WTC11 (cell line): ENCODE results near the gene OSBP2. TPM values are rescaled to one million over a fixed set of nuclear protein-coding genes. Genes with fewer than 3 reads are reported as not detected.

Experiments used
- ATAC-seq: fragments of 200-7000 bp; cut with Tn5 transposase; 2 replicates; pipeline ENCODE4 v1.10.0; 2021; ENCODE audit warnings: mild to moderate bottlenecking, moderate library complexity
- CTCF ChIA-PET: fragments of 300-600 bp; sonication (Branson Sonifier 250); formaldehyde crosslinking; loops from one replicate; lab custom pipeline; 2021; ENCODE audit warnings: antibody characterized with exemption; lab: Charles Lee
- POLR2A ChIA-PET: fragments of 350-600 bp; sonication (Branson Sonifier 250); formaldehyde crosslinking; loops from one replicate; lab custom pipeline; 2021; ENCODE audit warnings: antibody characterized with exemption; lab: Charles Lee
- DNase-seq: peaks from one replicate; pipeline ENCODE4 v3.0.0; 2021; ENCODE audit warnings: low spot score
- H3K27ac Mint-ChIP-seq: 2 replicates; pipeline ENCODE4 v1.8.0; 2021; ENCODE audit warnings: mixed read lengths
- H3K27me3 Mint-ChIP-seq: 2 replicates; pipeline ENCODE4 v1.8.0; 2021; ENCODE audit warnings: low read depth, mild to moderate bottlenecking, moderate library complexity, mixed read lengths
- H3K36me3 Mint-ChIP-seq: 2 replicates; pipeline ENCODE4 v1.8.0; 2021; ENCODE audit warnings: mixed read lengths
- H3K4me1 Mint-ChIP-seq: 2 replicates; pipeline ENCODE4 v1.8.0; 2022; ENCODE audit warnings: mixed read lengths
- H3K4me3 Mint-ChIP-seq: 2 replicates; pipeline ENCODE4 v1.8.0; 2021; ENCODE audit warnings: mild to moderate bottlenecking, moderate library complexity, mixed read lengths
- H3K9me3 Mint-ChIP-seq: 2 replicates; pipeline ENCODE4 v1.8.0; 2021; ENCODE audit warnings: mixed read lengths
- GABPB1 ChIP-seq: sonication (generic); formaldehyde crosslinking; IDR thresholded peaks from 2 replicates; pipeline ENCODE4 v1.8.1; 2023; ENCODE audit warnings: mild to moderate bottlenecking, missing genetic modification reagents
- GRHL2 ChIP-seq: fragments of 250-450 bp; sonication (Bioruptor Pico); IDR thresholded peaks from 2 replicates; pipeline ENCODE4 v1.8.0; 2022; ENCODE audit warnings: mild to moderate bottlenecking, moderate library complexity; ENCODE audit not compliant: insufficient replicate concordance, severe bottlenecking
- JUN ChIP-seq: sonication (generic); formaldehyde crosslinking; IDR thresholded peaks from 2 replicates; pipeline ENCODE4 v1.8.0; 2023; ENCODE audit warnings: mild to moderate bottlenecking, missing genetic modification reagents
- MAX ChIP-seq: sonication (generic); formaldehyde crosslinking; IDR thresholded peaks from 2 replicates; pipeline ENCODE4 v1.8.0; 2022; ENCODE audit warnings: mild to moderate bottlenecking, missing genetic modification reagents
- NFATC4 ChIP-seq: fragments of 250-450 bp; sonication (Bioruptor Pico); IDR thresholded peaks from 2 replicates; pipeline ENCODE4 v1.9.0; 2021; ENCODE audit warnings: mild to moderate bottlenecking
- NR1H2 ChIP-seq: sonication (generic); formaldehyde crosslinking; IDR thresholded peaks from 2 replicates; pipeline ENCODE4 v1.9.0; 2021; ENCODE audit warnings: mild to moderate bottlenecking, moderate library complexity, missing genetic modification reagents
- SMAD3 ChIP-seq: sonication (generic); formaldehyde crosslinking; IDR thresholded peaks from 2 replicates; pipeline ENCODE4 v1.8.0; 2022; ENCODE audit warnings: missing genetic modification reagents, mild to moderate bottlenecking, borderline replicate concordance
- ZNF219 ChIP-seq: sonication (generic); formaldehyde crosslinking; IDR thresholded peaks from 2 replicates; pipeline ENCODE4 v1.8.0; 2023; ENCODE audit warnings: missing genetic modification reagents, mild to moderate bottlenecking, borderline replicate concordance
- ZNF263 ChIP-seq: sonication (generic); formaldehyde crosslinking; IDR thresholded peaks from 2 replicates; pipeline ENCODE4 v1.8.1; 2022; ENCODE audit warnings: low read depth, mild to moderate bottlenecking, moderate library complexity, missing genetic modification reagents
- total RNA-seq: library from RNA; stranded (reverse); gene quantifications from 3 replicates; pipeline ENCODE4 v1.2.3, GENCODE V29; 2021
- TF ChIP-seq, protein P1 (sequence below): sonication (generic); formaldehyde crosslinking; IDR thresholded peaks from 2 replicates; pipeline ENCODE4 v1.8.1; 2022; ENCODE audit warnings: low read depth, missing genetic modification reagents, borderline replicate concordance
- TF ChIP-seq, protein P2 (sequence below): sonication (generic); formaldehyde crosslinking; IDR thresholded peaks from 2 replicates; pipeline ENCODE4 v1.8.1; 2023; ENCODE audit warnings: mild to moderate bottlenecking, missing genetic modification reagents, moderate library complexity
- TF ChIP-seq, protein P3 (sequence below): fragments of 250-450 bp; sonication (Bioruptor Pico); IDR thresholded peaks from 2 replicates; pipeline ENCODE4 v1.9.0; 2021; ENCODE audit warnings: mild to moderate bottlenecking, borderline replicate concordance
- TF ChIP-seq, protein P4 (sequence below): sonication (generic); formaldehyde crosslinking; conservative IDR thresholded peaks from 2 replicates; pipeline ENCODE4 v1.8.1; 2023; ENCODE audit warnings: mild to moderate bottlenecking, low read depth, missing genetic modification reagents, moderate library complexity
- TF ChIP-seq, protein P5 (sequence below): fragments of 250-450 bp; sonication (Bioruptor Pico); IDR thresholded peaks from 2 replicates; pipeline ENCODE4 v2.1.2; 2022; ENCODE audit warnings: mild to moderate bottlenecking, moderate library complexity

The OSBP2 gene
- total RNA-seq, 1 experiment from 2014 or later: 4.1 TPM

GRCh38 chr22:30922151-30922611 lies 227.5 kb downstream of the OSBP2 start:
- Mint-ChIP-seq H3K27ac (no peak overlapping the region; the same call in 1 of the 2 replicates), H3K36me3 (peaks cover 32% of the 10 kb centered on the region), H3K4me3 (no peak overlapping the region), H3K4me1 (peaks cover 4% of the 10 kb centered on the region; the same call in 1 of the 2 replicates), H3K27me3 (no peaks in the 10 kb centered on the region), H3K9me3 (peaks cover 2% of the 10 kb centered on the region; the same call in 1 of the 2 replicates)
- CTCF ChIA-PET: interaction anchor here (0.7 to 2.7 kb wide), 10 partner anchors 26 to 287 kb away, joined by 3 to 15 read pairs (median 5); partner anchors contain the start of gene SMTN
- TF ChIP-seq GABPB1 (CRISPR knock-in tag): no peak
- TF ChIP-seq, protein P1, sequence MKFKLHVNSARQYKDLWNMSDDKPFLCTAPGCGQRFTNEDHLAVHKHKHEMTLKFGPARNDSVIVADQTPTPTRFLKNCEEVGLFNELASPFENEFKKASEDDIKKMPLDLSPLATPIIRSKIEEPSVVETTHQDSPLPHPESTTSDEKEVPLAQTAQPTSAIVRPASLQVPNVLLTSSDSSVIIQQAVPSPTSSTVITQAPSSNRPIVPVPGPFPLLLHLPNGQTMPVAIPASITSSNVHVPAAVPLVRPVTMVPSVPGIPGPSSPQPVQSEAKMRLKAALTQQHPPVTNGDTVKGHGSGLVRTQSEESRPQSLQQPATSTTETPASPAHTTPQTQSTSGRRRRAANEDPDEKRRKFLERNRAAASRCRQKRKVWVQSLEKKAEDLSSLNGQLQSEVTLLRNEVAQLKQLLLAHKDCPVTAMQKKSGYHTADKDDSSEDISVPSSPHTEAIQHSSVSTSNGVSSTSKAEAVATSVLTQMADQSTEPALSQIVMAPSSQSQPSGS (CRISPR knock-in tag): no peak
- no peak for ATAC-seq
- DNase-seq: no peak
- POLR2A ChIA-PET: interaction anchor here (0.7 to 1.5 kb wide), 4 partner anchors 47 to 944 kb away, joined by 3 read pairs; partner anchors contain the start of genes MORC2 and TUG1

GRCh38 chr22:30923168-30923900 lies 228.7 kb downstream of the OSBP2 start:
- H3K9me3 Mint-ChIP-seq: no peaks in the 10 kb centered on the region
- no peak for ATAC-seq
- CTCF ChIA-PET: interaction anchor here (0.7 to 2.7 kb wide), 7 partner anchors 32 to 288 kb away, joined by 3 to 11 read pairs (median 3); partner anchors contain the start of genes SLC35E4 and SMTN

More at GRCh38 chr22:30923168-30923900, 228.7 kb downstream of the OSBP2 start:
- Mint-ChIP-seq H3K27me3 (no peaks in the 10 kb centered on the region), H3K4me3 (no peak overlapping the region)
- POLR2A ChIA-PET: interaction anchor here (1.5 kb wide), 1 partner anchor 46 kb away, joined by 3 read pairs; the partner anchor contains the start of genes MORC2 and TUG1
- TF ChIP-seq, protein P2, sequence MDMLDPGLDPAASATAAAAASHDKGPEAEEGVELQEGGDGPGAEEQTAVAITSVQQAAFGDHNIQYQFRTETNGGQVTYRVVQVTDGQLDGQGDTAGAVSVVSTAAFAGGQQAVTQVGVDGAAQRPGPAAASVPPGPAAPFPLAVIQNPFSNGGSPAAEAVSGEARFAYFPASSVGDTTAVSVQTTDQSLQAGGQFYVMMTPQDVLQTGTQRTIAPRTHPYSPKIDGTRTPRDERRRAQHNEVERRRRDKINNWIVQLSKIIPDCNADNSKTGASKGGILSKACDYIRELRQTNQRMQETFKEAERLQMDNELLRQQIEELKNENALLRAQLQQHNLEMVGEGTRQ (CRISPR knock-in tag): no peak
- TF ChIP-seq ZNF219 (no peak), GRHL2 (CRISPR knock-in tag) (no peak), NFATC4 (no peak), JUN (CRISPR knock-in tag) (no peak), MAX (no peak), SMAD3 (CRISPR knock-in tag) (no peak), ZNF263 (CRISPR knock-in tag) (no peak), NR1H2 (CRISPR knock-in tag) (no peak)
- TF ChIP-seq, protein P3, sequence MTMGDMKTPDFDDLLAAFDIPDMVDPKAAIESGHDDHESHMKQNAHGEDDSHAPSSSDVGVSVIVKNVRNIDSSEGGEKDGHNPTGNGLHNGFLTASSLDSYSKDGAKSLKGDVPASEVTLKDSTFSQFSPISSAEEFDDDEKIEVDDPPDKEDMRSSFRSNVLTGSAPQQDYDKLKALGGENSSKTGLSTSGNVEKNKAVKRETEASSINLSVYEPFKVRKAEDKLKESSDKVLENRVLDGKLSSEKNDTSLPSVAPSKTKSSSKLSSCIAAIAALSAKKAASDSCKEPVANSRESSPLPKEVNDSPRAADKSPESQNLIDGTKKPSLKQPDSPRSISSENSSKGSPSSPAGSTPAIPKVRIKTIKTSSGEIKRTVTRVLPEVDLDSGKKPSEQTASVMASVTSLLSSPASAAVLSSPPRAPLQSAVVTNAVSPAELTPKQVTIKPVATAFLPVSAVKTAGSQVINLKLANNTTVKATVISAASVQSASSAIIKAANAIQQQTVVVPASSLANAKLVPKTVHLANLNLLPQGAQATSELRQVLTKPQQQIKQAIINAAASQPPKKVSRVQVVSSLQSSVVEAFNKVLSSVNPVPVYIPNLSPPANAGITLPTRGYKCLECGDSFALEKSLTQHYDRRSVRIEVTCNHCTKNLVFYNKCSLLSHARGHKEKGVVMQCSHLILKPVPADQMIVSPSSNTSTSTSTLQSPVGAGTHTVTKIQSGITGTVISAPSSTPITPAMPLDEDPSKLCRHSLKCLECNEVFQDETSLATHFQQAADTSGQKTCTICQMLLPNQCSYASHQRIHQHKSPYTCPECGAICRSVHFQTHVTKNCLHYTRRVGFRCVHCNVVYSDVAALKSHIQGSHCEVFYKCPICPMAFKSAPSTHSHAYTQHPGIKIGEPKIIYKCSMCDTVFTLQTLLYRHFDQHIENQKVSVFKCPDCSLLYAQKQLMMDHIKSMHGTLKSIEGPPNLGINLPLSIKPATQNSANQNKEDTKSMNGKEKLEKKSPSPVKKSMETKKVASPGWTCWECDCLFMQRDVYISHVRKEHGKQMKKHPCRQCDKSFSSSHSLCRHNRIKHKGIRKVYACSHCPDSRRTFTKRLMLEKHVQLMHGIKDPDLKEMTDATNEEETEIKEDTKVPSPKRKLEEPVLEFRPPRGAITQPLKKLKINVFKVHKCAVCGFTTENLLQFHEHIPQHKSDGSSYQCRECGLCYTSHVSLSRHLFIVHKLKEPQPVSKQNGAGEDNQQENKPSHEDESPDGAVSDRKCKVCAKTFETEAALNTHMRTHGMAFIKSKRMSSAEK (CRISPR knock-in tag): no peak
- TF ChIP-seq, protein P4, sequence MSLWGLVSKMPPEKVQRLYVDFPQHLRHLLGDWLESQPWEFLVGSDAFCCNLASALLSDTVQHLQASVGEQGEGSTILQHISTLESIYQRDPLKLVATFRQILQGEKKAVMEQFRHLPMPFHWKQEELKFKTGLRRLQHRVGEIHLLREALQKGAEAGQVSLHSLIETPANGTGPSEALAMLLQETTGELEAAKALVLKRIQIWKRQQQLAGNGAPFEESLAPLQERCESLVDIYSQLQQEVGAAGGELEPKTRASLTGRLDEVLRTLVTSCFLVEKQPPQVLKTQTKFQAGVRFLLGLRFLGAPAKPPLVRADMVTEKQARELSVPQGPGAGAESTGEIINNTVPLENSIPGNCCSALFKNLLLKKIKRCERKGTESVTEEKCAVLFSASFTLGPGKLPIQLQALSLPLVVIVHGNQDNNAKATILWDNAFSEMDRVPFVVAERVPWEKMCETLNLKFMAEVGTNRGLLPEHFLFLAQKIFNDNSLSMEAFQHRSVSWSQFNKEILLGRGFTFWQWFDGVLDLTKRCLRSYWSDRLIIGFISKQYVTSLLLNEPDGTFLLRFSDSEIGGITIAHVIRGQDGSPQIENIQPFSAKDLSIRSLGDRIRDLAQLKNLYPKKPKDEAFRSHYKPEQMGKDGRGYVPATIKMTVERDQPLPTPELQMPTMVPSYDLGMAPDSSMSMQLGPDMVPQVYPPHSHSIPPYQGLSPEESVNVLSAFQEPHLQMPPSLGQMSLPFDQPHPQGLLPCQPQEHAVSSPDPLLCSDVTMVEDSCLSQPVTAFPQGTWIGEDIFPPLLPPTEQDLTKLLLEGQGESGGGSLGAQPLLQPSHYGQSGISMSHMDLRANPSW (CRISPR knock-in tag): no peak
- TF ChIP-seq, protein P5, sequence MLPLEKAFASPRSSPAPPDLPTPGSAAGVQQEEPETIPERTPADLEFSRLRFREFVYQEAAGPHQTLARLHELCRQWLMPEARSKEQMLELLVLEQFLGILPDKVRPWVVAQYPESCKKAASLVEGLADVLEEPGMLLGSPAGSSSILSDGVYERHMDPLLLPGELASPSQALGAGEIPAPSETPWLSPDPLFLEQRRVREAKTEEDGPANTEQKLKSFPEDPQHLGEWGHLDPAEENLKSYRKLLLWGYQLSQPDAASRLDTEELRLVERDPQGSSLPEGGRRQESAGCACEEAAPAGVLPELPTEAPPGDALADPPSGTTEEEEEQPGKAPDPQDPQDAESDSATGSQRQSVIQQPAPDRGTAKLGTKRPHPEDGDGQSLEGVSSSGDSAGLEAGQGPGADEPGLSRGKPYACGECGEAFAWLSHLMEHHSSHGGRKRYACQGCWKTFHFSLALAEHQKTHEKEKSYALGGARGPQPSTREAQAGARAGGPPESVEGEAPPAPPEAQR (CRISPR knock-in tag): no peak
- TF ChIP-seq, all 79 proteins: peak for 0
- Mint-ChIP-seq H3K4me1 (peaks cover 4% of the 10 kb centered on the region; the same call in 1 of the 2 replicates), H3K27ac (no peak overlapping the region), H3K36me3 (peaks cover 40% of the 10 kb centered on the region)
- DNase-seq: no peak
